Measurements from ENCODE around the gene OLFM1.
"Not testable (repeated sequence)": the region's sequence is repeated elsewhere in the genome, so short reads cannot be mapped to it uniquely, and the experiment has no call there.

OLFM1 gene

GRCh38 chr9:135105938-135106491 lies 18.5 kb downstream of the OLFM1 start:
- Histone ChIP-seq H3K4me3 (ENCODE audit: low read depth in 1 of 2, low read length in 2 of 2) (no peak overlapping the region), H3K27me3 (ENCODE audit: control insufficient read depth in 1 of 2, insufficient read depth in 2 of 2, low read length in 2 of 2) (peaks cover 0 to 6% of the 10 kb centered on the region in 2 donors), H3K36me3 (ENCODE audit: control insufficient read depth in 1 of 2, insufficient read depth in 2 of 2, low read length in 2 of 2) (no peaks in the 10 kb centered on the region), H3K4me1 (ENCODE audit: control insufficient read depth in 1 of 2, insufficient read depth in 2 of 2, low read length in 2 of 2) (no peaks in the 10 kb centered on the region), H3K9me3 (ENCODE audit: control insufficient read depth in 1 of 2, low read length in 2 of 2) (no peaks in the 10 kb centered on the region), H3K9ac (ENCODE audit: low read depth in 1 of 2, low read length in 2 of 2) (no peak overlapping the region), H3K27ac (ENCODE audit: low read depth, low read length) (no peak overlapping the region)

GRCh38 chr9:135106551-135107270 lies 19.2 kb downstream of the OLFM1 start:
- H3K4me1 ChIP-seq (ENCODE audit: control insufficient read depth in 1 of 2, insufficient read depth in 2 of 2, low read length in 2 of 2), result no peaks in the 10 kb centered on the region
- H3K9ac ChIP-seq (ENCODE audit: low read depth in 1 of 2, low read length in 2 of 2), result no peak overlapping the region
- H3K4me3 ChIP-seq (ENCODE audit: low read depth in 1 of 2, low read length in 2 of 2), result no peak overlapping the region
- no peaks in the 10 kb centered on the region for H3K9me3 ChIP-seq (ENCODE audit: control insufficient read depth in 1 of 2, low read length in 2 of 2)
- H3K27ac ChIP-seq (ENCODE audit: low read depth, low read length), result no peak overlapping the region
- no peaks in the 10 kb centered on the region for H3K36me3 ChIP-seq (ENCODE audit: control insufficient read depth in 1 of 2, insufficient read depth in 2 of 2, low read length in 2 of 2)
- peaks cover 0 to 6% of the 10 kb centered on the region in 2 donors for H3K27me3 ChIP-seq (ENCODE audit: control insufficient read depth in 1 of 2, insufficient read depth in 2 of 2, low read length in 2 of 2)

- no peak overlapping the region for H3K4me3 ChIP-seq (ENCODE audit: low read depth in 1 of 2, low read length in 2 of 2)
- H3K4me1 ChIP-seq (ENCODE audit: control insufficient read depth in 1 of 2, insufficient read depth in 2 of 2, low read length in 2 of 2), result no peaks in the 10 kb centered on the region
- H3K9me3 ChIP-seq (ENCODE audit: control insufficient read depth in 1 of 2, low read length in 2 of 2), result no peaks in the 10 kb centered on the region
- peaks cover 0 to 6% of the 10 kb centered on the region in 2 donors for H3K27me3 ChIP-seq (ENCODE audit: control insufficient read depth in 1 of 2, insufficient read depth in 2 of 2, low read length in 2 of 2)
- H3K27ac ChIP-seq (ENCODE audit: low read depth, low read length), result no peak overlapping the region
- no peak overlapping the region for H3K9ac ChIP-seq (ENCODE audit: low read depth in 1 of 2, low read length in 2 of 2)
- H3K36me3 ChIP-seq (ENCODE audit: control insufficient read depth in 1 of 2, insufficient read depth in 2 of 2, low read length in 2 of 2), result no peaks in the 10 kb centered on the region
Observed at GRCh38 chr9:135107581-135108235, 20.2 kb downstream of the OLFM1 start.

DNA sequence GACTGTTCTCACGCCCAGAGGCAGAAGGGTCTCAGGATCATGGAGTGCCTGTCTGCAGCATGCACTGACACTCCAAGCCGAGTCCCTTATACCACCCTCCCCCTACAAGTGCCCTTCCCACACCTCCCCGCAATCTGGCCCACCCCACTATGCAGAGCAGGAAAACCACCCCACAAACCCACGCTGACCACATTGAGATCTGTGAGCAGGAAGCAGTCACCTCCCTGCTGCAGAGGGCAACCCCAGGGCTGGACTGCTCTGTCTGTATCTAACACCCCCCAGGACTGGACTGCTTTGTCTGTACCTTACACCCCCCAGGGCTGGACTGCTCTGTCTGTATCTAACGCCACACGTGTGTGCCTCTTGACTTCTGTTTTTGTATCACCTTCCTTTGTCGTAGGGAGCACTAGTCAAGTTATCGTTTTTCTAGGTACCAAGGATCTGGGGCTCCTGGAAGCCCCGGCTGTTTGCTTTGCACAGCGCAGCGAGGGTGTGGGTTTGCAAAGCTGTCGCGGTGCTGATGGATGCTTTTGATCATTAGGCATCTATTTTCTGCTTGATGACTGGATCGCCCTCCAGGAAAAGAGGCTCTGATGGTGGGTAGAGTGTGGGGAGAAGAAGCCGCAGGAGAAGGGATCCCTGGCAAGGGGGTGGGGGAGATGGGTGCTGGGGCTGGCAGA lies 21.5 kb downstream of the OLFM1 start:
- Histone ChIP-seq H3K9ac (ENCODE audit: low read depth in 1 of 2, low read length in 2 of 2) (no peak overlapping the region), H3K4me3 (ENCODE audit: low read depth in 1 of 2, low read length in 2 of 2) (no peak overlapping the region), H3K9me3 (ENCODE audit: control insufficient read depth in 1 of 2, low read length in 2 of 2) (no peaks in the 10 kb centered on the region), H3K27me3 (ENCODE audit: control insufficient read depth in 1 of 2, insufficient read depth in 2 of 2, low read length in 2 of 2) (peaks cover 0 to 6% of the 10 kb centered on the region in 2 donors), H3K36me3 (ENCODE audit: control insufficient read depth in 1 of 2, insufficient read depth in 2 of 2, low read length in 2 of 2) (no peaks in the 10 kb centered on the region), H3K27ac (ENCODE audit: low read depth, low read length) (no peak overlapping the region), H3K4me1 (ENCODE audit: control insufficient read depth in 1 of 2, insufficient read depth in 2 of 2, low read length in 2 of 2) (no peaks in the 10 kb centered on the region)

- Histone ChIP-seq H3K9me3 (ENCODE audit: control insufficient read depth in 1 of 2, low read length in 2 of 2) (no peaks in the 10 kb centered on the region), H3K27me3 (ENCODE audit: control insufficient read depth in 1 of 2, insufficient read depth in 2 of 2, low read length in 2 of 2) (peaks cover 0 to 6% of the 10 kb centered on the region in 2 donors), H3K36me3 (ENCODE audit: control insufficient read depth in 1 of 2, insufficient read depth in 2 of 2, low read length in 2 of 2) (no peaks in the 10 kb centered on the region), H3K9ac (ENCODE audit: low read depth in 1 of 2, low read length in 2 of 2) (no peak overlapping the region), H3K4me1 (ENCODE audit: control insufficient read depth in 1 of 2, insufficient read depth in 2 of 2, low read length in 2 of 2) (no peaks in the 10 kb centered on the region), H3K4me3 (ENCODE audit: low read depth in 1 of 2, low read length in 2 of 2) (no peak overlapping the region), H3K27ac (ENCODE audit: low read depth, low read length) (no peak overlapping the region)
Observed at GRCh38 chr9:135109650-135110049, 22.2 kb downstream of the OLFM1 start.

GRCh38 chr9:135110416-135110815 lies 22.9 kb downstream of the OLFM1 start:
- H3K27me3 ChIP-seq (ENCODE audit: control insufficient read depth in 1 of 2, insufficient read depth in 2 of 2, low read length in 2 of 2), result peaks cover 0 to 6% of the 10 kb centered on the region in 2 donors
- H3K9me3 ChIP-seq (ENCODE audit: control insufficient read depth in 1 of 2, low read length in 2 of 2), result no peaks in the 10 kb centered on the region
- no peak overlapping the region for H3K4me3 ChIP-seq (ENCODE audit: low read depth in 1 of 2, low read length in 2 of 2)
- H3K9ac ChIP-seq (ENCODE audit: low read depth in 1 of 2, low read length in 2 of 2), result no peak overlapping the region
- no peaks in the 10 kb centered on the region for H3K36me3 ChIP-seq (ENCODE audit: control insufficient read depth in 1 of 2, insufficient read depth in 2 of 2, low read length in 2 of 2)
- no peak overlapping the region for H3K27ac ChIP-seq (ENCODE audit: low read depth, low read length)
- no peaks in the 10 kb centered on the region for H3K4me1 ChIP-seq (ENCODE audit: control insufficient read depth in 1 of 2, insufficient read depth in 2 of 2, low read length in 2 of 2)

- H3K9me3 ChIP-seq (ENCODE audit: control insufficient read depth in 1 of 2, low read length in 2 of 2); H3K9ac ChIP-seq (ENCODE audit: low read depth in 1 of 2, low read length in 2 of 2); H3K27ac ChIP-seq (ENCODE audit: low read depth, low read length); H3K4me1 ChIP-seq (ENCODE audit: control insufficient read depth in 1 of 2, insufficient read depth in 2 of 2, low read length in 2 of 2); H3K36me3 ChIP-seq (ENCODE audit: control insufficient read depth in 1 of 2, insufficient read depth in 2 of 2, low read length in 2 of 2); H3K27me3 ChIP-seq (ENCODE audit: control insufficient read depth in 1 of 2, insufficient read depth in 2 of 2, low read length in 2 of 2); H3K4me3 ChIP-seq (ENCODE audit: low read depth in 1 of 2, low read length in 2 of 2): not testable (repeated sequence)
Observed at GRCh38 chr9:135111600-135111999, 24.1 kb downstream of the OLFM1 start.

DNA sequence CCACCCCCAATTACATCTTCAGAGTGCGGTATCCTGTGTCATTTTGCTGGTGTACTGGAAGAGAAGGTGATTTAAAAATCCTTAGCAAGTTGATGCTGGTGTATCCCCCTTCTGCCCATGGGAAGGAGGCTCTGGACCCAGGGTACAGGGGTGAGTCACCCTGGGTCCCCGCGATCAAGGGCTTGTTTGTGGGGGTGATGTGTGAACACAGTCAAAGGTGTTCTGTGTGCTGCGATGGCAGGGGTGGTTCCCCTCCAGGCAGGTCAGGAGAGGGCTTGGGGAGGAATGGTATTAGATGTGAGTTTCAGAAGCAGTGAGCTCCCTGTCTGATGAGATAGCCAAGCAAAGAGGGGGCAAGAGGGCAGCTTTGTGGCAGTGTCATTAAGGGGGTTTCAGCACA lies 28.9 kb downstream of the OLFM1 start:
- Histone ChIP-seq H3K9ac (ENCODE audit: low read depth in 1 of 2, low read length in 2 of 2) (no peak overlapping the region), H3K9me3 (ENCODE audit: control insufficient read depth in 1 of 2, low read length in 2 of 2) (peaks cover 0 to 2% of the 10 kb centered on the region in 2 donors), H3K27ac (ENCODE audit: low read depth, low read length) (no peak overlapping the region), H3K4me3 (ENCODE audit: low read depth in 1 of 2, low read length in 2 of 2) (no peak overlapping the region), H3K4me1 (ENCODE audit: control insufficient read depth in 1 of 2, insufficient read depth in 2 of 2, low read length in 2 of 2) (no peaks in the 10 kb centered on the region), H3K27me3 (ENCODE audit: control insufficient read depth in 1 of 2, insufficient read depth in 2 of 2, low read length in 2 of 2) (no peaks in the 10 kb centered on the region), H3K36me3 (ENCODE audit: control insufficient read depth in 1 of 2, insufficient read depth in 2 of 2, low read length in 2 of 2) (no peaks in the 10 kb centered on the region)

DNA sequence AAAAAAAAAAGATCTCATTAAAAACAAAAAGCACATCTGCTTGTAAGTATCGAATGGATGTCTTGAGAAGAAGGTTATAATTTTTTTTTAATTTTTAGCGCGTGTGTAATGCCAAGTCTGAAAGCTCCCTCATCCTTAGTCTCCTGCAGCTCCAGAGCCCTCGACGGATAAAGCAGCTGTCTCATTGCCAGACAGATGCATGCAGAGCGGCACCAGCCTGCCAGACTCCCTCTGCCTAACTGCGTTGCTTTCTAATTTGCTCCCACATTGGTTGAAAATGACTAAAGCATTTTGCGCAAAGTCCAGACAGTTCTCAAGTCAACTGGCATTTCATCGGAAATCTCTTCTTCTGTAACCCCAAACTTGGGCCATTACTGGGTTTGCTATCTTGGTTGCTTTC lies 29.4 kb downstream of the OLFM1 start:
- Histone ChIP-seq H3K9ac (ENCODE audit: low read depth in 1 of 2, low read length in 2 of 2) (no peak overlapping the region), H3K9me3 (ENCODE audit: control insufficient read depth in 1 of 2, low read length in 2 of 2) (peaks cover 0 to 2% of the 10 kb centered on the region in 2 donors), H3K4me3 (ENCODE audit: low read depth in 1 of 2, low read length in 2 of 2) (no peak overlapping the region), H3K27ac (ENCODE audit: low read depth, low read length) (no peak overlapping the region), H3K4me1 (ENCODE audit: control insufficient read depth in 1 of 2, insufficient read depth in 2 of 2, low read length in 2 of 2) (no peaks in the 10 kb centered on the region), H3K27me3 (ENCODE audit: control insufficient read depth in 1 of 2, insufficient read depth in 2 of 2, low read length in 2 of 2) (no peaks in the 10 kb centered on the region), H3K36me3 (ENCODE audit: control insufficient read depth in 1 of 2, insufficient read depth in 2 of 2, low read length in 2 of 2) (no peaks in the 10 kb centered on the region)

DNA sequence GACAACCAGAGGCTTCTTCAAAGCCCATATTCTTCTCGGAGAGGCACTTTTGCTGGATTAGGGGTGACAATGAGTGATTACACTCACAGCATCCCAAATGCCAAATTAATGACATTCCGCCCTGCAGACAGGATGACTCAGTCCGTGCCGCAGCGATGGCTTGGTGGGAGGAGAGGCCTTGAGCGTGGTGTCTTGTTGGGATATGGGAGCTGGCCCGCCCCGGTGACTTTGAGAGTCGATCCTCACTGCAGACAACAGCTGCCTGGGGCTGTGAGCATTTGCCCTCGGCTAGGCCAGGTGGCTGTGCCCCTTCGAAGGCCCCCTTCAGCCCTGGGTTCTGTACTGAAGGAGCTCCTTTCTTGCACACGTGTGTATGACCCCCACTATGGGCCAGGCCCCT lies 29.8 kb downstream of the OLFM1 start:
- no peaks in the 10 kb centered on the region for H3K36me3 ChIP-seq (ENCODE audit: control insufficient read depth in 1 of 2, insufficient read depth in 2 of 2, low read length in 2 of 2)
- no peak overlapping the region for H3K4me3 ChIP-seq (ENCODE audit: low read depth in 1 of 2, low read length in 2 of 2)
- H3K9ac ChIP-seq (ENCODE audit: low read depth in 1 of 2, low read length in 2 of 2), result no peak overlapping the region
- H3K27me3 ChIP-seq (ENCODE audit: control insufficient read depth in 1 of 2, insufficient read depth in 2 of 2, low read length in 2 of 2), result no peaks in the 10 kb centered on the region
- peaks cover 0 to 2% of the 10 kb centered on the region in 2 donors for H3K9me3 ChIP-seq (ENCODE audit: control insufficient read depth in 1 of 2, low read length in 2 of 2)
- H3K27ac ChIP-seq (ENCODE audit: low read depth, low read length), result no peak overlapping the region
- H3K4me1 ChIP-seq (ENCODE audit: control insufficient read depth in 1 of 2, insufficient read depth in 2 of 2, low read length in 2 of 2), result no peaks in the 10 kb centered on the region
